ENCODE data around the gene FGF6. TPM values are rescaled to one million over a fixed set of nuclear protein-coding genes. Genes with fewer than 3 reads are reported as not detected.

The FGF6 gene
- polyA plus RNA-seq, 1 of the 3 experiments (the other 2 are of a cell fraction), result not detected

GRCh38 chr12:4388032-4388431 lies 57.6 kb downstream of the FGF6 start:
- H2AFZ ChIP-seq (ENCODE audit: low read depth), result no peak overlapping the region
- no peaks in the 10 kb centered on the region for H3K79me2 ChIP-seq (ENCODE audit: insufficient read depth)
- H3K27me3 ChIP-seq (ENCODE audit: insufficient read depth), result no peaks in the 10 kb centered on the region; the same call in 1 of the 2 replicates
- H3K9me2 ChIP-seq, result no peaks in the 10 kb centered on the region
- 53% methylated on average over 1 of the region's 1 CpG for WGBS (ENCODE audit: low lambda C conversion rate)
- no peak overlapping the region for H3K27ac ChIP-seq (ENCODE audit: low read depth in 2 of 2, low read length in 1 of 2)
- no peaks in the 10 kb centered on the region for H3K9me3 ChIP-seq
- TF ChIP-seq MAX (IDR thresholded peaks at IDR 0.05; ENCODE audit: low read depth), result no peak
- no peak for TF ChIP-seq REST (IDR thresholded peaks at IDR 0.05; ENCODE audit: low read depth, low read length)
- no peak for TF ChIP-seq SIN3A (IDR thresholded peaks at IDR 0.05; ENCODE audit: borderline replicate concordance, low read depth, low read length)
- TF ChIP-seq MXI1 (IDR thresholded peaks at IDR 0.05; ENCODE audit: low read depth, low read length), result no peak
- TF ChIP-seq USF2 (IDR thresholded peaks at IDR 0.05; ENCODE audit: borderline replicate concordance, low read depth, low read length), result no peak
- TF ChIP-seq FOSL2 (IDR thresholded peaks at IDR 0.05; ENCODE audit: borderline replicate concordance, low read depth), result no peak
- no peak for TF ChIP-seq TAF1 (IDR thresholded peaks at IDR 0.05; ENCODE audit: borderline replicate concordance, low read depth, low read length)
- no peak for TF ChIP-seq CHD2 (IDR thresholded peaks at IDR 0.05; ENCODE audit: low read length, partially characterized antibody)
- no peak for TF ChIP-seq MEF2A (IDR thresholded peaks at IDR 0.05; ENCODE audit: borderline replicate concordance, low read depth)
- TF ChIP-seq TEAD4 (IDR thresholded peaks at IDR 0.05; ENCODE audit: borderline replicate concordance, insufficient read depth), result no peak
- TF ChIP-seq YY1 (IDR thresholded peaks at IDR 0.05; ENCODE audit: low read depth), result no peak
- no peak for TF ChIP-seq ZBTB33 (IDR thresholded peaks at IDR 0.05; ENCODE audit: borderline replicate concordance, low read depth)
- no peak for TF ChIP-seq CTCF (IDR thresholded peaks at IDR 0.05)
- POLR2A ChIA-PET, result no interaction called here
- no peak for DNase-seq
- peaks cover 0 to 24% of the 10 kb centered on the region in 2 experiments; a peak in 2 of 4 replicates for H3K4me1 ChIP-seq (ENCODE audit: control insufficient read depth in 1 of 2, insufficient read depth in 2 of 2, low read depth in 1 of 2, low read length in 1 of 2)
- no peak overlapping the region for H3K9ac ChIP-seq
- H4K20me1 ChIP-seq (ENCODE audit: insufficient read depth), result no peaks in the 10 kb centered on the region
- no peaks in the 10 kb centered on the region for H3K36me3 ChIP-seq (replicated peaks in 1 of 2; ENCODE audit: control insufficient read depth in 1 of 2, insufficient read depth in 2 of 2, low read length in 1 of 2)
- H3K4me3 ChIP-seq (ENCODE audit: low read depth in 2 of 2, low read length in 1 of 2), result no peak overlapping the region
- CTCF ChIA-PET, result interaction anchor here (1.2 kb wide), 1 partner anchor 34 kb away, joined by 3 read pairs; no protein-coding TSS in a partner anchor
- H3F3A ChIP-seq (replicated peaks; ENCODE audit: insufficient read depth), result no peaks in the 10 kb centered on the region
- H3K4me2 ChIP-seq, result no peak overlapping the region
